Activated naive CD8-positive, alpha-beta T cell treated with anti-CD3 and anti-CD28 coated beads, Interleukin-2, amount 50 U/mL, for 24 hours (primary cell): ENCODE results near the gene CEP83.

Experiments used
- ATAC-seq: fragments of 150-1000 bp; cut with Tn5 transposase; one replicate; pipeline ENCODE4 v1.10.0; 2021
- DNase-seq: peaks from one replicate; pipeline ENCODE4 v3.0.0; 2021
- H3K27ac Mint-ChIP-seq: one replicate; pipeline ENCODE4 v1.8.0; 2021; ENCODE audit warnings: mild to moderate bottlenecking, mixed read lengths
- H3K27me3 Mint-ChIP-seq: one replicate; pipeline ENCODE4 v1.8.0; 2021; ENCODE audit warnings: mixed read lengths
- H3K36me3 Mint-ChIP-seq: one replicate; pipeline ENCODE4 v1.8.0; 2021; ENCODE audit warnings: low read depth, mixed read lengths
- H3K4me1 Mint-ChIP-seq: one replicate; pipeline ENCODE4 v1.8.0; 2021; ENCODE audit warnings: mixed read lengths
- H3K4me3 Mint-ChIP-seq: one replicate; pipeline ENCODE4 v1.8.0; 2021; ENCODE audit warnings: mild to moderate bottlenecking, moderate library complexity, mixed read lengths
- H3K9me3 Mint-ChIP-seq: one replicate; pipeline ENCODE4 v1.8.0; 2021; ENCODE audit warnings: mixed read lengths

The CEP83 gene

GRCh38 chr12:94379479-94380113, 80.1 kb downstream of the CEP83 start:
- H3K36me3 Mint-ChIP-seq, result peaks cover 51% of the 10 kb centered on the region

DNA sequence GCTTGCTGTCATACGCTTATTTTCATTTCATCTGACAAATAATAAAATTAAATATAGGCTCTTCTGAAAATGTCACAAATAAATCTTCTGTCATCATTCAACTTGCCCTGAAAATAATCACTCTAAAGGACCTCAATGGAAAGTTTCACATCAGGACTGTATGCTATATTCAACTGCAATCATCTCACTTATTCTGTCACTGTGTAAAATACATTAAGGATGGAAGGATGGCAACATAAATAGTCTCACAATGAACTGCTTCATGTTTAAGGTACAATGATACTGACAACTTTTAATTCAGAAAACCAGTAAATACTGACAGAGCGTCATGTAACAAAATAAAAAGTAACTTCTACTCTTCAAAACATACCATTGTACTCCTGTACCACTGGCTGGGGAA, 82.1 kb downstream of the CEP83 start:
- Mint-ChIP-seq H3K36me3 (peaks cover 44% of the 10 kb centered on the region), H3K4me3 (no peak overlapping the region), H3K27ac (no peak overlapping the region), H3K27me3 (no peaks in the 10 kb centered on the region), H3K4me1 (peaks cover 44% of the 10 kb centered on the region), H3K9me3 (no peaks in the 10 kb centered on the region)
- DNase-seq (no peak), ATAC-seq (no peak)

More at GRCh38 chr12:94379479-94380113, 80.1 kb downstream of the CEP83 start:
- Mint-ChIP-seq H3K9me3 (peaks cover 7% of the 10 kb centered on the region), H3K4me1 (peaks cover 37% of the 10 kb centered on the region), H3K4me3 (no peak overlapping the region), H3K27me3 (no peaks in the 10 kb centered on the region), H3K27ac (peak overlapping the region; percentile 66)
- peak; percentile 3 for DNase-seq
- peak; percentile 89 for ATAC-seq

GRCh38 chr12:94374124-94374523, 85.5 kb downstream of the CEP83 start:
- H3K9me3 Mint-ChIP-seq, result no peaks in the 10 kb centered on the region
- H3K36me3 Mint-ChIP-seq, result peaks cover 41% of the 10 kb centered on the region
- ATAC-seq, result no peak
- peak overlapping the region; percentile 52 for H3K27ac Mint-ChIP-seq
- DNase-seq, result no peak
- no peak overlapping the region for H3K4me3 Mint-ChIP-seq
- H3K27me3 Mint-ChIP-seq, result no peaks in the 10 kb centered on the region
- H3K4me1 Mint-ChIP-seq, result peaks cover 33% of the 10 kb centered on the region

DNA sequence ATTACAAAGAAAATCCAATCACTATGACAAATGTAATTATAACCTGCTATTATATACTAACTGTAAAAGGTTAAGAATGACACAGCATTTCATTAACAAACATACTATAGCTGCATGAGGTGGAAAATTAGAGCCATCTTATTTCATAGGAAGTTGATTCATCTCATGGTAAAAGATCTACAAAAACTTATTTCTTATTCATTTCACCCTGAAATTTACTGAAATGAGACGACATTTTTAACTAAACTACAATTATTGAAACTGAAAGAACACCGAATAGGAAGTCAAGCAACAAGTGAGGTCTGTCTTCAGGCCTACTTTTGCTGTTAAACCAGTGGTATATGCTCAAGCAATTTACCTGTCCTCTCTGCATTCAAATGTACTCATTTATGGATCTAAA, 87.2 kb downstream of the CEP83 start:
- no peaks in the 10 kb centered on the region for H3K9me3 Mint-ChIP-seq
- H3K27ac Mint-ChIP-seq, result peak overlapping the region; percentile 88
- H3K27me3 Mint-ChIP-seq, result no peaks in the 10 kb centered on the region
- peaks cover 33% of the 10 kb centered on the region for H3K4me1 Mint-ChIP-seq
- no peak for DNase-seq
- ATAC-seq, result peak; percentile 94
- peaks cover 43% of the 10 kb centered on the region for H3K36me3 Mint-ChIP-seq
- H3K4me3 Mint-ChIP-seq, result peak overlapping the region; percentile 45

GRCh38 chr12:94362653-94363052, 97.0 kb downstream of the CEP83 start:
- Mint-ChIP-seq H3K9me3 (peaks cover 48% of the 10 kb centered on the region), H3K36me3 (peaks cover 82% of the 10 kb centered on the region), H3K27me3 (no peaks in the 10 kb centered on the region), H3K4me3 (no peak overlapping the region), H3K4me1 (no peaks in the 10 kb centered on the region), H3K27ac (no peak overlapping the region)
- ATAC-seq (no peak), DNase-seq (no peak)

- no peak for ATAC-seq
- no peaks in the 10 kb centered on the region for H3K4me1 Mint-ChIP-seq
- no peak for DNase-seq
- H3K4me3 Mint-ChIP-seq, result no peak overlapping the region
- peaks cover 87% of the 10 kb centered on the region for H3K36me3 Mint-ChIP-seq
- no peaks in the 10 kb centered on the region for H3K27me3 Mint-ChIP-seq
- H3K27ac Mint-ChIP-seq, result no peak overlapping the region
- peaks cover 62% of the 10 kb centered on the region for H3K9me3 Mint-ChIP-seq
These were observed 99.9 kb downstream of the CEP83 start for GRCh38 chr12:94359761-94360160.

GRCh38 chr12:94353130-94353529, 106.5 kb downstream of the CEP83 start:
- H3K4me1 Mint-ChIP-seq, result no peaks in the 10 kb centered on the region
- no peaks in the 10 kb centered on the region for H3K27me3 Mint-ChIP-seq
- ATAC-seq (no peak), DNase-seq (no peak)
- no peak overlapping the region for H3K4me3 Mint-ChIP-seq
- no peak overlapping the region for H3K27ac Mint-ChIP-seq
- H3K36me3 Mint-ChIP-seq, result peaks cover 95% of the 10 kb centered on the region
- H3K9me3 Mint-ChIP-seq, result peaks cover 75% of the 10 kb centered on the region

DNA sequence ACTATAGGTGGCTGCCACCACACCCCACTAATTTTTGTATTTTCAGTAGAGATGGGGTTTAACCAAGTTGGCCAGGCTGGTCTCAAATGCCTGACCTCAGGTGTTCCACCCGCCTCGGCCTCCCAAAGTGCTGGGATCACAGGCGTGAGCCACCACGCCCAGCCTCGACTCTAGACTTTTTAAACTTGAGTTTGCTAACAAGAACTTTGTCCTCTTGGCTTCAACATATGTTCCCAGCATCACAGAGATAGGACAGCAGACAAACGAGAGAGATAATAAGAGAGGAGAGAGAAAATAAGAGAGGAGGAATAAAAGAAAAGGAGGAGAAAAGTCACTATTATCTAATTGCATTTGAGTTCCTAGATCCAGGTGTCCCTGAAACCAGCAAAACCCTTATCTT, 119.1 kb downstream of the CEP83 start:
- Mint-ChIP-seq H3K27me3 (no peaks in the 10 kb centered on the region), H3K36me3 (peaks cover 28% of the 10 kb centered on the region), H3K27ac (no peak overlapping the region), H3K4me1 (no peaks in the 10 kb centered on the region), H3K4me3 (no peak overlapping the region), H3K9me3 (no peaks in the 10 kb centered on the region)
- ATAC-seq (no peak), DNase-seq (no peak)

GRCh38 chr12:94338006-94338794, 121.5 kb downstream of the CEP83 start:
- no peak overlapping the region for H3K27ac Mint-ChIP-seq
- ATAC-seq (no peak), DNase-seq (no peak)
- no peaks in the 10 kb centered on the region for H3K4me1 Mint-ChIP-seq
- H3K4me3 Mint-ChIP-seq, result no peak overlapping the region
- H3K36me3 Mint-ChIP-seq, result peaks cover 22% of the 10 kb centered on the region
- H3K27me3 Mint-ChIP-seq, result no peaks in the 10 kb centered on the region
- H3K9me3 Mint-ChIP-seq, result no peaks in the 10 kb centered on the region

DNA sequence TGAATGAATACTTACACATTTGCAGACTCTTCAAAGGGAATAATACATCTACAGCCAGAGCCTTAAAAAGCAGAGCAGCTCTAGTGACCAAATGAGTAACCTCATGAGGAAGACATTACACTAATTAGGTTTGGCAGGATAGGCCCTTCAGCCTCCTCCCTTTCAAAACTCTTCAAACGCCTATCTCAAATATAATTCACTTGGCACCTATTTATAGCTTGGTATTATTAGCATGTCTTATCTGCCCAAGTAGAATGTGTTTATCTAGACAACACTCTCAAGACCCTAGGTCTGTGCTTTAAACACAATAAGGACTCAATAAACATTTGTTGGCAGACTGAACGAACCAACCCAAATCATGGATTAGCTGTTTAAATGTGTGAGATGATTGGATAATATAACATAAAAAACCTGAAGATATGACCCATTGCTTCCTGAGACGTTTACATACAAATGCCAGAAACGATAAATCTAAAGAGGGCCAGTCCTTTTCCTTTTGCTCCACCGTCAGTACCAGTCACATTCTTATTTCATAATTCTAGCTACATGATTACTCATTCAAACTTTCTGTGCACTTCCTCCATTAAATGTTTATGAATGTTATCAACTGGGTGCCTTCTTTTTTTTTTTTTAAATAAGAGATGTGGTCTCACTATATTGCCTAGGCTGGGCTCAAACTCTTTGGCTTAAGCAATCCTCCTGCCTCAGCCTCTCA, 123.3 kb downstream of the CEP83 start:
- Mint-ChIP-seq H3K27me3 (no peaks in the 10 kb centered on the region), H3K4me3 (no peak overlapping the region), H3K9me3 (no peaks in the 10 kb centered on the region), H3K36me3 (peaks cover 23% of the 10 kb centered on the region), H3K4me1 (no peaks in the 10 kb centered on the region), H3K27ac (no peak overlapping the region)
- ATAC-seq (no peak), DNase-seq (no peak)

GRCh38 chr12:94333396-94333795, 126.3 kb downstream of the CEP83 start:
- H3K9me3 Mint-ChIP-seq, result no peaks in the 10 kb centered on the region
- no peak for DNase-seq
- H3K27me3 Mint-ChIP-seq, result no peaks in the 10 kb centered on the region
- ATAC-seq, result no peak
- H3K27ac Mint-ChIP-seq, result no peak overlapping the region
- peaks cover 32% of the 10 kb centered on the region for H3K36me3 Mint-ChIP-seq
- peaks cover 2% of the 10 kb centered on the region for H3K4me1 Mint-ChIP-seq
- H3K4me3 Mint-ChIP-seq, result no peak overlapping the region

DNA sequence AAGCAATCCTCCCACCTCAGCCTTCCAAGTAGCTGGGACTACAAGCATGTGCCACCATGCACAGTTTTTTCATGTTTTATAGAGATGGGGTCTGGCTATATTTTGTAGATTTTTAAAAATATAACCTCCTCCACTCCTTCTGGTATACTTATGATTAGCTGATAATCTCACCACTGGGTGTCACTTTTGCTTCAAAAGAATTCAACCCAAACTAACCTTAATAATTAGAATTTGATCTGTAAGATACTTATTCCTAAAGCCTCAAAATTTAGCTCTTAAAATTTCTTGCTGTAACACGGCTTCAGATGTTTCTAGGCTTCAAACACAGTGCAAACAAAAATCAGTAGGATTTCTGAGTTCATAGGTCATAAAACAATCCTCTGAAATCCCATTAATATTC, 130.3 kb downstream of the CEP83 start:
- Mint-ChIP-seq H3K4me1 (peaks cover 23% of the 10 kb centered on the region), H3K27me3 (no peaks in the 10 kb centered on the region), H3K36me3 (peaks cover 58% of the 10 kb centered on the region)

GRCh38 chr12:94327809-94328208, 131.9 kb downstream of the CEP83 start:
- Mint-ChIP-seq H3K36me3 (peaks cover 62% of the 10 kb centered on the region), H3K4me3 (no peak overlapping the region), H3K27ac (no peak overlapping the region), H3K9me3 (no peaks in the 10 kb centered on the region), H3K27me3 (no peaks in the 10 kb centered on the region), H3K4me1 (peaks cover 23% of the 10 kb centered on the region)
- no peak for ATAC-seq
- DNase-seq, result no peak

More for the DNA sequence above, 130.3 kb downstream of the CEP83 start:
- DNase-seq (no peak), ATAC-seq (no peak)
- Mint-ChIP-seq H3K9me3 (no peaks in the 10 kb centered on the region), H3K4me3 (no peak overlapping the region), H3K27ac (no peak overlapping the region)

DNA sequence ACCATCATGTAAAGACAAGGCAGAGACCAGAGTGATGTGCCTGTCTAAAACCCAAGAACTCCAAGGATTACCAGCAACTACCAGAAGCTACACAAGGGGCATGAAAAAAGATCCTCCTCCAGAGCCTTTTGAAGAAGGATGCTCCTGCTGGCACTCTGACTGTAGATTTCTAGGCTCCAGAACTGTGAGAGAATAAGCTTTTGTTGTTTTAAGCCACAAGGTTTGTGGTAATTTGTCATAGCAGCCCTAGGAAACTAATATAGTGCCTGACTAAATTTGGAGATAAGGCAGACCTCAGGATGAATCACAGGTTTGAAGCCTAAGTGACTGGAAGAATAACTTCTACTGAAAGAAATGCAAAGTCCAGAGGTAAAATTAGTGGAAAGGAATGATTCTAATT, 132.9 kb downstream of the CEP83 start:
- ATAC-seq, result peak; percentile 95
- H3K4me3 Mint-ChIP-seq, result no peak overlapping the region
- no peaks in the 10 kb centered on the region for H3K27me3 Mint-ChIP-seq
- peaks cover 23% of the 10 kb centered on the region for H3K4me1 Mint-ChIP-seq
- no peaks in the 10 kb centered on the region for H3K9me3 Mint-ChIP-seq
- peak overlapping the region; percentile 4 for H3K27ac Mint-ChIP-seq
- H3K36me3 Mint-ChIP-seq, result peaks cover 68% of the 10 kb centered on the region
- no peak for DNase-seq

- Mint-ChIP-seq H3K27me3 (no peaks in the 10 kb centered on the region), H3K4me1 (peaks cover 23% of the 10 kb centered on the region), H3K27ac (no peak overlapping the region), H3K4me3 (no peak overlapping the region), H3K9me3 (peaks cover 4% of the 10 kb centered on the region), H3K36me3 (peaks cover 71% of the 10 kb centered on the region)
- no peak for DNase-seq
- ATAC-seq, result no peak
These were observed 133.4 kb downstream of the CEP83 start for GRCh38 chr12:94326234-94326633.
